Measurements from ENCODE around the gene WDR72.

- TF ChIP-seq CTCF (IDR thresholded peaks at IDR 0.05) (no peak), POLR2A (IDR thresholded peaks at IDR 0.05) (no peak)
These were observed 186.4 kb downstream of the WDR72 start for GRCh38 chr15:53573091-53573490.

Data from body of pancreas (tissue), 4 donors.